Transverse colon (tissue), 4 donors: ENCODE results near the gene SGK2. TPM values are rescaled to one million over a fixed set of nuclear protein-coding genes. Genes with fewer than 3 reads are reported as not detected.

Experiments used
- DNase-seq: peaks from one replicate; pipeline ENCODE4 v3.0.0-alpha.2; 2019
- H3K27ac ChIP-seq, 4 donors: fragments of 200-600 bp; sonication (generic); 2 replicates each; pipeline ENCODE4 v1.5.1; 2016 to 2018; ENCODE audit warnings: inconsistent platforms in 4 of 4
- H3K27me3 ChIP-seq: fragments of 200-600 bp; sonication (generic); 2 replicates; pipeline ENCODE4 v1.5.1; 2017; ENCODE audit warnings: inconsistent platforms
- H3K36me3 ChIP-seq, 4 donors: fragments of 200-600 bp; sonication (generic); 2 replicates each; pipeline ENCODE4 v1.5.1; 2017 to 2019; ENCODE audit warnings: inconsistent platforms in 4 of 4
- H3K4me1 ChIP-seq, 4 donors: fragments of 200-600 bp; sonication (generic); 2 replicates each; pipeline ENCODE4 v1.5.1; 2017 to 2020; ENCODE audit warnings: inconsistent platforms in 4 of 4
- H3K4me3 ChIP-seq, 4 donors: fragments of 200-600 bp; sonication (generic); 1 replicate in 1 of 4; 2 replicates in 3 of 4; pipeline versions ENCODE4 v1.5.1 to v1.6.1; 2017 to 2019; ENCODE audit warnings: inconsistent platforms in 4 of 4
- H3K9me3 ChIP-seq, 2 donors: fragments of 200-600 bp; sonication (generic); 2 replicates each; pipeline ENCODE4 v1.5.1; 2017 to 2019; ENCODE audit warnings: inconsistent platforms in 2 of 2
- CTCF ChIP-seq, 5 experiments: fragments of 200-600 bp in 3 of 5; fragments of 450-650 bp in 2 of 5; sonication (generic) in 3 of 5; IDR thresholded peaks; 1 replicate in 2 of 5; 2 replicates in 3 of 5; pipeline ENCODE4 v1.5.1; 2016 to 2017; ENCODE audit warnings: antibody characterized with exemption in 5 of 5, inconsistent platforms in 3 of 5, mild to moderate bottlenecking in 2 of 5, moderate library complexity in 1 of 5
- EP300 ChIP-seq: sonication (generic); formaldehyde crosslinking; IDR thresholded peaks from one replicate; pipeline ENCODE4 v1.6.1; 2017; ENCODE audit warnings: antibody characterized with exemption, low read depth
- POLR2A ChIP-seq: fragments of 450-650 bp; IDR thresholded peaks from one replicate; pipeline ENCODE4 v1.6.1; 2016; ENCODE audit warnings: antibody characterized with exemption, mild to moderate bottlenecking, moderate library complexity
- POLR2AphosphoS5 ChIP-seq, 3 donors: sonication (generic); formaldehyde crosslinking; IDR thresholded peaks; one replicate each; pipeline ENCODE4 v1.6.1; 2016; ENCODE audit warnings: antibody characterized with exemption in 3 of 3
- WGBS, 2 donors: methylation state at CpG; one replicate each; pipeline ENCODE4 v1.1.5; 2018; ENCODE audit warnings: low coverage in 1 of 2; 5-methylcytosine and 5-hydroxymethylcytosine counted together
- in situ Hi-C, 4 donors: fragments of 200-750 bp; cut with MboI; loops; one replicate each; pipeline versions ENCODE4 v1.15.0 to v1.15.1; 2017; ENCODE audit warnings: low sequenced_read_pairs in 3 of 4, low pct_ligation_motif_present in 1 of 4, low pct_unique_long_range_greater_than_20kb in 1 of 4
- intact Hi-C: fragments of 100-400 bp; cut with DNase I; formaldehyde crosslinking; loops from one replicate; pipeline ENCODE4 v1.15.1; 2023; ENCODE audit warnings: low total_unique reads
- total RNA-seq, 4 donors: library from RNA; depleted of rRNA; stranded (reverse); fragments of >200 nt; gene quantifications; one replicate each; pipeline ENCODE4 v1.1.0, GENCODE V29; 2016

The SGK2 gene
- total RNA-seq, 4 donors from 2014 or later: 71.6 to 293 (median 149) TPM

GRCh38 chr20:43544501-43544900 lies 14.3 kb upstream of the SGK2 start:
- H3K4me3 ChIP-seq: no peak overlapping the region
- intact Hi-C loops (no loop called here), in situ Hi-C loops (loop anchor here in 1 of 4 donors (25.0 kb wide), 1 partner anchor 543 kb away; no protein-coding TSS in a partner anchor)
- no peak overlapping the region for H3K27ac ChIP-seq
- DNase-seq: no peak
- no peaks in the 10 kb centered on the region for H3K9me3 ChIP-seq
- no peaks in the 10 kb centered on the region for H3K36me3 ChIP-seq
- WGBS, 2 donors: 93 to 94% methylated on average over 2 to 9 of the region's 9 CpGs
- H3K4me1 ChIP-seq: peaks cover 0 to 2% (median 0%) of the 10 kb centered on the region in 4 donors
- TF ChIP-seq CTCF (IDR thresholded peaks at IDR 0.05): no peak
- no peak for TF ChIP-seq POLR2A
- TF ChIP-seq POLR2AphosphoS5 (IDR thresholded peaks at IDR 0.05): no peak
- no peak for TF ChIP-seq EP300
- H3K27me3 ChIP-seq: no peaks in the 10 kb centered on the region

- Histone ChIP-seq H3K4me1 (peaks cover 0 to 12% (median 5%) of the 10 kb centered on the region in 4 donors), H3K27me3 (no peaks in the 10 kb centered on the region), H3K27ac (no peak overlapping the region), H3K4me3 (no peak overlapping the region), H3K36me3 (no peaks in the 10 kb centered on the region), H3K9me3 (no peaks in the 10 kb centered on the region)
- no peak for DNase-seq
- in situ Hi-C loops: loop anchor here in 1 of 4 donors (25.0 kb wide), 1 partner anchor 541 kb away; no protein-coding TSS in a partner anchor
- TF ChIP-seq POLR2A: no peak
- TF ChIP-seq POLR2AphosphoS5 (IDR thresholded peaks at IDR 0.05): no peak
- no peak for TF ChIP-seq EP300
- no peak for TF ChIP-seq CTCF (IDR thresholded peaks at IDR 0.05)
- WGBS, 2 donors: 79 to 89% methylated on average over 4 of the region's 4 CpGs
- intact Hi-C loops: no loop called here
Observed at GRCh38 chr20:43545837-43546578, 12.8 kb upstream of the SGK2 start.

GRCh38 chr20:43548273-43548880 lies 10.4 kb upstream of the SGK2 start:
- TF ChIP-seq POLR2A: no peak
- TF ChIP-seq POLR2AphosphoS5 (IDR thresholded peaks at IDR 0.05): no peak
- H3K9me3 ChIP-seq: no peaks in the 10 kb centered on the region
- H3K36me3 ChIP-seq: no peaks in the 10 kb centered on the region
- H3K4me1 ChIP-seq: peaks cover 0 to 17% (median 5%) of the 10 kb centered on the region in 4 donors
- no peak for DNase-seq
- no peak overlapping the region for H3K27ac ChIP-seq
- in situ Hi-C loops (loop anchor here in 1 of 4 donors (25.0 kb wide), 1 partner anchor 539 kb away; no protein-coding TSS in a partner anchor), intact Hi-C loops (no loop called here)
- 70 to 83% methylated on average over 2 to 5 of the region's 5 CpGs for WGBS, 2 donors
- no peaks in the 10 kb centered on the region for H3K27me3 ChIP-seq
- H3K4me3 ChIP-seq: no peak overlapping the region

- no peak for TF ChIP-seq POLR2A
- TF ChIP-seq CTCF (IDR thresholded peaks at IDR 0.05): no peak
- no peak for TF ChIP-seq EP300
- no peak for TF ChIP-seq POLR2AphosphoS5 (IDR thresholded peaks at IDR 0.05)
- Histone ChIP-seq H3K4me3 (no peak overlapping the region), H3K4me1 (peaks cover 0 to 17% (median 5%) of the 10 kb centered on the region in 4 donors), H3K9me3 (no peaks in the 10 kb centered on the region), H3K36me3 (no peaks in the 10 kb centered on the region), H3K27ac (peak overlapping the region in 1 of 4 donors; percentile 34), H3K27me3 (no peaks in the 10 kb centered on the region)
- WGBS, 2 donors: 97% methylated on average over 3 of the region's 4 CpGs; no CpG with 5 or more reads in 1 of the 2 donors
- in situ Hi-C loops: loop anchor here in 1 of 4 donors (25.0 kb wide), 1 partner anchor 538 kb away; no protein-coding TSS in a partner anchor
- intact Hi-C loops: no loop called here
- no peak for DNase-seq
Observed at GRCh38 chr20:43549416-43550065, 9.3 kb upstream of the SGK2 start.
